ENCODE data around the gene LHX3.

- TF ChIP-seq CHD2 (IDR thresholded peaks at IDR 0.05; ENCODE audit: low read length) (no peak), POLR2A (IDR thresholded peaks at IDR 0.05; ENCODE audit: control extremely low read depth in 1 of 2, low read depth in 2 of 2, low read length in 2 of 2) (no peak), CTCF (IDR thresholded peaks at IDR 0.05; ENCODE audit: control extremely low read depth in 1 of 3, insufficient read depth in 1 of 3, low read depth in 1 of 3, low read length in 3 of 3) (no peak), GABPA (IDR thresholded peaks at IDR 0.05; ENCODE audit: borderline replicate concordance, insufficient read depth, low read length) (no peak), SRF (IDR thresholded peaks at IDR 0.05; ENCODE audit: low read depth, low read length) (no peak), EZH2 (IDR thresholded peaks at IDR 0.05; ENCODE audit: low read depth, low read length, severe bottlenecking) (no peak), USF2 (IDR thresholded peaks at IDR 0.05; ENCODE audit: low read length) (no peak), MAX (IDR thresholded peaks at IDR 0.05) (no peak)
These were observed 28.0 kb upstream of the LHX3 start for GRCh38 chr9:136232969-136233368.

Data from H1 (cell line).